ENCODE measurements around the gene ULBP3. TPM values are rescaled to one million over a fixed set of nuclear protein-coding genes. Genes with fewer than 3 reads are reported as not detected.

Gene ULBP3
- 0.89 and 0.99 TPM in 2 replicates for polyA plus RNA-seq (2013)

DNA sequence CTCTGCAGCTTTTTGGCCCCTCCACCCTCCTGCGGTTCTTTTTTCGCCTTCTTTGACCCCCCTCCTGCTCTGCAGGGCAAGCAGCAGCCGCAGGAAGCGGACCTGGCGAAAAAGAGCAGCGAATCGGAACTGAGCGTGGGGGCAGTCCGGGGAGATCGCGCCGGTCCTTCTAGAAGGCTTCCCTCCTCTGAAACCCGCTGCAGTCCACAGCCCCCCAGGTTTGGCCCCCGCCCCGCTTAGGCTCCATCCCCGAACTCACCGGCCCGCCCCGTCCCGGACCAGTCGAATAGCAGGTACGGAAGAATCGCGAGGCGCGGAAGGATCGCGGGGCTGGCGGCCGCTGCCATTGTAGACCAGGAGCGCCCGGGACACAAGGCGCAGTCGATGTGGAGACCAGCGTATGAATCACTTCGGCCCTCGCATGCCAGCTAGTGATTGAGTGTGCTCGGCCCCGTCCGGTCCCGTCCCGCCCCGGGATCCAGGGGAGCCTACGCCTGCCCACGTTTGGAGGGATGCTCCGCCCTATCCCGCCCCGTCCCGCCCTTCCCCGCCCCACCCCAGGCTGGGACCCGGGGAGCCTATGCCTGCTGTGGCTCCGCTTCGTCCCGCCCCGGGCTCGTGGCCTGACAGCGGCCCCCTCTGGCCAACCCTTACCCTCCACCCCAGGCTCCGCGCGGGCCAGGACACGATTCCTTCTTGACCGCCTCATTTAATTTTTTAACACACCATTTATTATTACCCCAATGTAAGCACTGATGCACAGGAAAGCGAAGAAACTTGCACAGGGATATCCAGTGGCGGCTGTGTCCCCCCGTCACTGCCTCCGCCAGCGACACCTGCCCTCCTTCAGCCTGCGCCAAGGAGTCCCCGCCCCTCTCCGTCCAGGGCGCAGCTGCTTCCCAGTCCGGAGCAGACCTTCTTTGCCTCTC is at the start of gene ULBP3:
TSS of gene ULBP3 (minus strand) at position 402 of the 929 bp plus-strand sequence. CDS start at position 347, 55 bp downstream.
- WGBS (ENCODE audit: extremely low coverage, insufficient coverage, insufficient read length) = no CpG with 5 or more reads among the region's 72 CpGs

DNA sequence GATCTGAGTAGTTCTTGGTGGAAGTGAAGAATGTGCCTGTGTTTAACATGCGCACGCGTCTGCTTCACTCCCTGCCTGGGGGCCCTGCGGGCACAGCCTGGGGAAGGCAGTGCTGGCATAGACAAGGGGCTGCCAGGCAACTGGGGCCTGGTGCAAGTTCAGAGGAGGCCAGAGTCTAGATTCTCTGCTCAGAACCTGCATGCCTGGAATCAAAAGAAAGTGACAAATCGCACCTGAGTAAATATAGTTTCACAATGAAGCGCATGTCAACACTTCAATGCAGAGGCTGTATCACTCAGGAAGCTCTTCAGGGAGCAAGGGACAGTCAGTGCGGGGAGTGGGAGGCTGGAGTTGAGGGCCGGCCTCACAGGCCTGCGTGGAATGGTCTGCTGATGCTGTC is 49.7 kb upstream of the ULBP3 start:
- WGBS (ENCODE audit: extremely low coverage, insufficient coverage, insufficient read length) = no CpG with 5 or more reads among the region's 9 CpGs
- H4K8ac ChIP-seq (ENCODE audit: low read depth, low read length) = no peak overlapping the region

More for the DNA sequence above, at the start of gene ULBP3:
- Histone ChIP-seq H3K14ac (ENCODE audit: low read length) (no peak within 1 kb of the TSS), H3K4me3 (ENCODE audit: low read depth, low read length) (peak within 1 kb of the TSS; percentile 69), H2AFZ (ENCODE audit: insufficient read depth, low read length, poor library complexity) (peak within 1 kb of the TSS; percentile 56), H3K79me2 (ENCODE audit: control insufficient read depth, insufficient read depth, low read length, poor library complexity) (no peaks in the 10 kb centered on the region), H2BK5ac (ENCODE audit: low read depth, low read length, poor library complexity) (no peak within 1 kb of the TSS), H3K4me1 (ENCODE audit: control insufficient read depth in 1 of 2, insufficient read depth in 2 of 2, low read length in 2 of 2) (peaks cover 5 to 8% of the 10 kb centered on the region in 2 experiments), H3K27me3 (ENCODE audit: insufficient read depth, low read length) (no peaks in the 10 kb centered on the region), H2BK12ac (ENCODE audit: low read length) (no peak within 1 kb of the TSS), H3K4me2 (ENCODE audit: low read length) (peak within 1 kb of the TSS; percentile 94), H3K27ac (ENCODE audit: low read depth, low read length) (no peak within 1 kb of the TSS), H3K79me1 (ENCODE audit: low read length) (no peaks in the 10 kb centered on the region), H3K9ac (ENCODE audit: low read length) (peak within 1 kb of the TSS; percentile 81), H3K23ac (ENCODE audit: low read length) (no peak within 1 kb of the TSS), H3K18ac (ENCODE audit: low read length) (no peak within 1 kb of the TSS), H4K12ac (ENCODE audit: low read depth, low read length) (peak within 1 kb of the TSS; percentile 16), H3K36me3 (ENCODE audit: control insufficient read depth in 1 of 2, insufficient read depth in 2 of 2, low read length in 2 of 2) (no peaks in the 10 kb centered on the region), H4K91ac (ENCODE audit: low read depth, low read length) (no peak within 1 kb of the TSS), H4K8ac (ENCODE audit: low read depth, low read length) (peak within 1 kb of the TSS; percentile 48), H3K9me3 (ENCODE audit: insufficient read depth, low read depth, low read length) (peaks cover 1% of the 10 kb centered on the region), H2BK120ac (ENCODE audit: insufficient read depth, low read length, poor library complexity) (no peak within 1 kb of the TSS), H3K4ac (ENCODE audit: low read depth, low read length) (no peak within 1 kb of the TSS), H2AK5ac (ENCODE audit: low read length) (no peak within 1 kb of the TSS)
- peak; percentile 94 to 95 for DNase-seq

DNA sequence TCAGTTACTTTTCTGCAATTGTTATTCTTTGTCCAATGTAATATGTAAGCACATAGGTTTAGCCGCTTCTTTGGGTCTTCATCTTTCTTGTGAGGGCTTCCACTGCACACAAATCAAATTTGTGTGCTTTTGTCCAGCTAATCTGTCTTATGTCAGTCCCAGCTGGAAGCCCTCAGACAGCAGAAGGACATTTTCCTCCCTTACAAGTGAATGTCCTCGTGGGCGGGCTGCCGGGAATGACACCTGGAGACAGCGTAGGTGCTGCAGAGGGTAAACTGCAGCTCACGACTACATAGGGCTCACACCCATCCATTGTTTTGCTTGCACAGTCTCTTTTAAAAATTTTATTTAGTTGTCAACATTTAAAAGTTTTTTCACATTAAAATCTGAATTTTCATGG is 49.3 kb upstream of the ULBP3 start:
- Histone ChIP-seq H2BK12ac (ENCODE audit: low read length) (no peak overlapping the region), H4K91ac (ENCODE audit: low read depth, low read length) (no peak overlapping the region), H3K27me3 (ENCODE audit: insufficient read depth, low read length) (no peaks in the 10 kb centered on the region), H3K79me2 (ENCODE audit: control insufficient read depth, insufficient read depth, low read length, poor library complexity) (no peaks in the 10 kb centered on the region), H3K4me2 (ENCODE audit: low read length) (no peak overlapping the region), H4K12ac (ENCODE audit: low read depth, low read length) (no peak overlapping the region), H3K23ac (ENCODE audit: low read length) (no peak overlapping the region), H3K4ac (ENCODE audit: low read depth, low read length) (no peak overlapping the region), H3K14ac (ENCODE audit: low read length) (no peak overlapping the region), H3K79me1 (ENCODE audit: low read length) (no peaks in the 10 kb centered on the region), H3K18ac (ENCODE audit: low read length) (no peak overlapping the region), H2AFZ (ENCODE audit: insufficient read depth, low read length, poor library complexity) (no peak overlapping the region), H3K4me1 (ENCODE audit: control insufficient read depth in 1 of 2, insufficient read depth in 2 of 2, low read length in 2 of 2) (no peaks in the 10 kb centered on the region), H2BK120ac (ENCODE audit: insufficient read depth, low read length, poor library complexity) (no peak overlapping the region), H3K36me3 (ENCODE audit: control insufficient read depth in 1 of 2, insufficient read depth in 2 of 2, low read length in 2 of 2) (no peaks in the 10 kb centered on the region), H3K9ac (ENCODE audit: low read length) (no peak overlapping the region), H3K4me3 (ENCODE audit: low read depth, low read length) (no peak overlapping the region), H3K9me3 (ENCODE audit: insufficient read depth, low read depth, low read length) (peaks cover 4% of the 10 kb centered on the region), H2AK5ac (ENCODE audit: low read length) (no peak overlapping the region), H3K27ac (ENCODE audit: low read depth, low read length) (no peak overlapping the region), H4K8ac (ENCODE audit: low read depth, low read length) (no peak overlapping the region), H2BK5ac (ENCODE audit: low read depth, low read length, poor library complexity) (no peak overlapping the region)
- DNase-seq = no peak
- no CpG with 5 or more reads among the region's 6 CpGs for WGBS (ENCODE audit: extremely low coverage, insufficient coverage, insufficient read length)

More for the DNA sequence above, 49.7 kb upstream of the ULBP3 start:
- Histone ChIP-seq H3K36me3 (ENCODE audit: control insufficient read depth in 1 of 2, insufficient read depth in 2 of 2, low read length in 2 of 2) (no peaks in the 10 kb centered on the region), H3K79me1 (ENCODE audit: low read length) (no peaks in the 10 kb centered on the region), H3K4me1 (ENCODE audit: control insufficient read depth in 1 of 2, insufficient read depth in 2 of 2, low read length in 2 of 2) (no peaks in the 10 kb centered on the region), H2BK12ac (ENCODE audit: low read length) (no peak overlapping the region), H2BK5ac (ENCODE audit: low read depth, low read length, poor library complexity) (no peak overlapping the region), H2BK120ac (ENCODE audit: insufficient read depth, low read length, poor library complexity) (no peak overlapping the region), H3K14ac (ENCODE audit: low read length) (no peak overlapping the region), H3K4me3 (ENCODE audit: low read depth, low read length) (no peak overlapping the region), H3K18ac (ENCODE audit: low read length) (no peak overlapping the region), H3K9me3 (ENCODE audit: insufficient read depth, low read depth, low read length) (peaks cover 4% of the 10 kb centered on the region), H3K4ac (ENCODE audit: low read depth, low read length) (no peak overlapping the region), H3K23ac (ENCODE audit: low read length) (no peak overlapping the region), H3K27ac (ENCODE audit: low read depth, low read length) (no peak overlapping the region), H2AK5ac (ENCODE audit: low read length) (no peak overlapping the region), H4K12ac (ENCODE audit: low read depth, low read length) (no peak overlapping the region), H3K79me2 (ENCODE audit: control insufficient read depth, insufficient read depth, low read length, poor library complexity) (no peaks in the 10 kb centered on the region), H4K91ac (ENCODE audit: low read depth, low read length) (no peak overlapping the region), H2AFZ (ENCODE audit: insufficient read depth, low read length, poor library complexity) (no peak overlapping the region), H3K9ac (ENCODE audit: low read length) (no peak overlapping the region), H3K4me2 (ENCODE audit: low read length) (no peak overlapping the region), H3K27me3 (ENCODE audit: insufficient read depth, low read length) (no peaks in the 10 kb centered on the region)
- no peak for DNase-seq

DNA sequence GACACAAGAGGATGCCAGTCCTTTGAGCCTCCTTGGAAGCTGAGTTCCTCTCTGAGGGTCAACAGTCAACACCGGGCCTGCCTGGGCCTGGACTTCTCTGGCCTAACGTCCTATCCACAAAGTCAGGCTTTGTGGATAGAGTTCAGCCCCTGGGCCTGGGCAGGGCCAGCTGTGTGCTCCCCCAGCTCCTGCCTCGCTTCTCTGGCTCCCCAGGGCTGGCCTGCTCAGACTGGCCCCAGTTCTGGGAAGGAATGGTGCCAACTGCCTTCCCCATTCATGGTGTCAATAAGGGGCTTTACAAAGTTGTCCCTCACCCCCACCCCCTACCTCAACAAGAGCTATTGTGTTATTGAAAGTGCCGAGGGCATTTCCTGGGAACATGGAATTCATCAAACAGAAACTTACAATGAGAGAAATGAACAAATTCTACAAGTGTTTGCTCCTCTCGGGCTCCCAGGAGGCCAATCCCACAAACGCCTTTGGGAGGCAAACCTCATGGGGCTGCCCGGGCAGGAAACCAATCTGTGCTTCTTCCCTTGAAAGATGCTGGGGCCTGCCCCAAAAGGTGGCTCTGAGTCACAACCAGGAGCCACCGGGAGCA is 47.4 kb upstream of the ULBP3 start:
- WGBS (ENCODE audit: extremely low coverage, insufficient coverage, insufficient read length) = no CpG with 5 or more reads among the region's 8 CpGs
- no peak overlapping the region for H3K14ac ChIP-seq (ENCODE audit: low read length)

More for the DNA sequence above, 47.4 kb upstream of the ULBP3 start:
- Histone ChIP-seq H2BK120ac (ENCODE audit: insufficient read depth, low read length, poor library complexity) (no peak overlapping the region), H3K4me1 (ENCODE audit: control insufficient read depth in 1 of 2, insufficient read depth in 2 of 2, low read length in 2 of 2) (no peaks in the 10 kb centered on the region), H4K12ac (ENCODE audit: low read depth, low read length) (no peak overlapping the region), H3K79me1 (ENCODE audit: low read length) (no peaks in the 10 kb centered on the region), H3K4ac (ENCODE audit: low read depth, low read length) (no peak overlapping the region), H4K8ac (ENCODE audit: low read depth, low read length) (no peak overlapping the region), H3K9me3 (ENCODE audit: insufficient read depth, low read depth, low read length) (peaks cover 5% of the 10 kb centered on the region), H3K23ac (ENCODE audit: low read length) (no peak overlapping the region), H3K27ac (ENCODE audit: low read depth, low read length) (no peak overlapping the region), H4K91ac (ENCODE audit: low read depth, low read length) (no peak overlapping the region), H2BK12ac (ENCODE audit: low read length) (no peak overlapping the region), H3K18ac (ENCODE audit: low read length) (no peak overlapping the region), H2AFZ (ENCODE audit: insufficient read depth, low read length, poor library complexity) (no peak overlapping the region), H2BK5ac (ENCODE audit: low read depth, low read length, poor library complexity) (no peak overlapping the region), H3K4me3 (ENCODE audit: low read depth, low read length) (no peak overlapping the region), H3K27me3 (ENCODE audit: insufficient read depth, low read length) (no peaks in the 10 kb centered on the region), H3K4me2 (ENCODE audit: low read length) (no peak overlapping the region), H3K36me3 (ENCODE audit: control insufficient read depth in 1 of 2, insufficient read depth in 2 of 2, low read length in 2 of 2) (no peaks in the 10 kb centered on the region), H3K9ac (ENCODE audit: low read length) (no peak overlapping the region), H3K79me2 (ENCODE audit: control insufficient read depth, insufficient read depth, low read length, poor library complexity) (no peaks in the 10 kb centered on the region), H2AK5ac (ENCODE audit: low read length) (no peak overlapping the region)
- no peak for DNase-seq
